Measurements from ENCODE around the gene IKZF4.

The IKZF4 gene

DNA sequence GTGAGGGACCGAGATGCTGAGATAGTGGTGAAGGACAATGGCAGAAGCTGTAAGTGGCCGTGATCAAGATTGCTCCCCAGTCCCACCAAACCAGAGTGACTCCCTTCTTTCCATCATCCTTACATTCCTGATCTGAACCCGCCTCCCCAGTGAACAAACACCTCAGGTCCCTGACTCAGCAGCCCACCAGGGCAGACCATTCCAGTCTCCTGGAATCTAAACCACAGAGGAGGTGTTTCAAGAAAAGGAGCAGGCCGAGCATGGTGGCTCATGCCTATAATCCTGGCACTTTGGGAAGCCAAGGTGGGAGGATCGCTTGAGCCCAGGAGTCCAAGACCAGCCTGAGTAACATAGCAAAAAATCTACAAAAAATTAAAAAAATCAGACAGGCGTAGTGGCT is 65.8 kb downstream of the IKZF4 start:
- no peak for DNase-seq

DNA sequence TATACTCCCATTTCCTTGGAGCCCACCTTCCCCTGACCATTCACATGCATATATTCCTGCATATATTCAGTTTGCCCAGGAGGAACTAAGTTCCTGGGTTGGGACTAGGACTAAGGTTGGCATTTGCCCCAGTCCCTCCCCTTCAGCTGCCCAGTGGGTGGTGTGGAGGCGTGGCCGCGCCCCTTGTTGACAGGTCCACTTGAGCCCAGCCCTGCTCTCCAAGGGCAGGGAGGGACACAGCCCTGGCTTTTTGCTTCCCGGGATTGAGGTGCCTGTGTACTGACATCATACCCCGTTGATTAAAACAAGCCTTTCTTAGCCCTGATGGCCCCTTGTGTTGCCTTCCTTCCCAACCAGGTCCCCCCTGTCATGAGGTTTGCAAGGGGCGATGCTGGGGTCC is 66.4 kb downstream of the IKZF4 start:
- no peak for DNase-seq
